Neural crest cell (in vitro differentiated cells): ENCODE measurements around the gene DKK3. TPM values are rescaled to one million over a fixed set of nuclear protein-coding genes. Genes with fewer than 3 reads are reported as not detected.

Experiments used
- DNase-seq: peaks from one replicate; pipeline ENCODE4 v3.0.0; 2021; ENCODE audit warnings: low read depth, mixed read lengths, low spot score
- H3K27ac Mint-ChIP-seq: one replicate; pipeline ENCODE4 v1.8.0; 2021; ENCODE audit warnings: mild to moderate bottlenecking, mixed read lengths; ENCODE audit not compliant: unreplicated experiment
- H3K27me3 Mint-ChIP-seq: 2 replicates; pipeline ENCODE4 v1.8.0; 2021; ENCODE audit warnings: low read depth, mild to moderate bottlenecking, mixed read lengths
- H3K36me3 Mint-ChIP-seq: 2 replicates; pipeline ENCODE4 v1.8.0; 2021; ENCODE audit warnings: low read depth, mild to moderate bottlenecking, mixed read lengths
- H3K4me1 Mint-ChIP-seq: 2 replicates; pipeline ENCODE4 v1.8.0; 2021; ENCODE audit warnings: mixed read lengths
- H3K4me3 Mint-ChIP-seq: one replicate; pipeline ENCODE4 v1.8.0; 2021; ENCODE audit warnings: mild to moderate bottlenecking, mixed read lengths
- H3K9me3 Mint-ChIP-seq: 2 replicates; pipeline ENCODE4 v1.8.0; 2021; ENCODE audit warnings: mixed read lengths
- total RNA-seq: library from RNA; stranded (reverse); gene quantifications from 2 replicates; pipeline ENCODE4 v1.2.1, GENCODE V29; 2021
- TF ChIP-seq, protein P1 (sequence below): fragments of 200-600 bp; sonication (generic); conservative IDR thresholded peaks from 2 replicates; pipeline ENCODE4 v1.5.0; 2021; ENCODE audit warnings: antibody characterized with exemption, mild to moderate bottlenecking

Gene DKK3
- total RNA-seq, 1 donor from 2014 or later = 21.0 TPM

DNA sequence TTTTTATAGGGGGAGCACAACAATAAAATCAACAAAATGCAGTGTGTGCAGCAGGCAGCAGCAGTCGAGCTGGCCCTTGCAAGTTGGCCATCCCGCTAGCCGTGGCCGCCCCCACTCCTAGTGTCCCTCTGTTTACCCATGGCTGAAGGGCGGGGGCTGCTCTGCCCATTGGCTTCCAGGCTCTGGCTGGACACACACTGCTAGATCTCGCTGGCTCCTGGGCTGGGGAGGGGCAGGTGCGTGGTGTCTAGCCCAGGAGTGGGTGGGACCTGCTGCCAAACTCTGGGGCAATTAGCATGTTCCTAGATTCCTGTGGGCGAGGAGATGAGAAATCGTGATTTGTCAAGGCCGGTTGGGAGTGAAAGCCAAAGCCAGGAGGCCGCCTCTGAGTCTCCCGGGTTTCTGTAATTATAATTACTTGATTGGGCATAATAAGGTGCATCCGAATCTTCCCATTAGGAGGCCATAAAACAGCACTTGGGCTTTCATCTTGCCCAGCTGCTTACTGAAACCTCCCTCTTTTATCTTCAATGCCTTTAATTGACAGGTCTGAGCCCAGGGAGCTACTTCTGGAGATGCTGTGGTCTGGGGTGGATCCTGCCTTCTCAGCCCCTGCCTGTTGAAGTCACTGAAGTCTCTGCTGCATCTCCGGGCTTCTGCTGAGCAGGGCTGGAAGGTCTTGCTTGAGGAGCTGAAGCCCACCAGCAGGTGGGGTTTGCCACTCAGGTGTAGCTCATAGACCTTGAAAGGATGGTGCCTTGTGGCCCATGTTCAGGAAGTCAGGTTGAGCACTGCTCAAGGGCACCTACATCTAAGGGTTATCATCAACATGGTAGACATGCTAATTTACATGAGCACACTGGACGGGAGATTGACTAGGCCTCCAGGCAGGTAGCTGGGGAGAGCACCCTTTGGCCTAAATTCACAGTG, 44.5 kb upstream of the DKK3 start:
- H3K4me3 Mint-ChIP-seq = no peak overlapping the region
- H3K36me3 Mint-ChIP-seq = no peaks in the 10 kb centered on the region
- TF ChIP-seq, protein P1, sequence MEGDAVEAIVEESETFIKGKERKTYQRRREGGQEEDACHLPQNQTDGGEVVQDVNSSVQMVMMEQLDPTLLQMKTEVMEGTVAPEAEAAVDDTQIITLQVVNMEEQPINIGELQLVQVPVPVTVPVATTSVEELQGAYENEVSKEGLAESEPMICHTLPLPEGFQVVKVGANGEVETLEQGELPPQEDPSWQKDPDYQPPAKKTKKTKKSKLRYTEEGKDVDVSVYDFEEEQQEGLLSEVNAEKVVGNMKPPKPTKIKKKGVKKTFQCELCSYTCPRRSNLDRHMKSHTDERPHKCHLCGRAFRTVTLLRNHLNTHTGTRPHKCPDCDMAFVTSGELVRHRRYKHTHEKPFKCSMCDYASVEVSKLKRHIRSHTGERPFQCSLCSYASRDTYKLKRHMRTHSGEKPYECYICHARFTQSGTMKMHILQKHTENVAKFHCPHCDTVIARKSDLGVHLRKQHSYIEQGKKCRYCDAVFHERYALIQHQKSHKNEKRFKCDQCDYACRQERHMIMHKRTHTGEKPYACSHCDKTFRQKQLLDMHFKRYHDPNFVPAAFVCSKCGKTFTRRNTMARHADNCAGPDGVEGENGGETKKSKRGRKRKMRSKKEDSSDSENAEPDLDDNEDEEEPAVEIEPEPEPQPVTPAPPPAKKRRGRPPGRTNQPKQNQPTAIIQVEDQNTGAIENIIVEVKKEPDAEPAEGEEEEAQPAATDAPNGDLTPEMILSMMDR = no peak
- no peak overlapping the region for H3K27ac Mint-ChIP-seq
- DNase-seq = no peak
- no peaks in the 10 kb centered on the region for H3K4me1 Mint-ChIP-seq
- no peaks in the 10 kb centered on the region for H3K27me3 Mint-ChIP-seq
- peaks cover 3% of the 10 kb centered on the region for H3K9me3 Mint-ChIP-seq

DNA sequence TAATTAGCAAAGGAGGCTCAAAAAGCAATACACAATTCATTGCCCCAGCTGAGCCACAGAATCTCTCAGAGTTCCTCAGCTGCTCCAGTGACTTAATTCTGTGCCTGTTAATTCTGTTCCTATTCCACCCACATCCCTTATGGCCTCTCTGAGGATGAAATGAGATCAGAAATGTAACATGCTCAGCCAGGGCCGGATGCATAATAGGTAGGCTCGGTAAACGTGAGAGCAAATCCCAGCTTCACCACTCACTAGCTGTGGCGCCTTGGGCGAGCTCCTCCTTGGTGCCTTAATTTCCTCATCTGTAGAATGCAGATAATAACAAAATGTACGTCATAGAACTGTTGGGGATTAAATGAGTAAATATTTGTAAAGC, 42.8 kb upstream of the DKK3 start:
- H3K9me3 Mint-ChIP-seq = peaks cover 3% of the 10 kb centered on the region
- H3K4me3 Mint-ChIP-seq = no peak overlapping the region
- no peaks in the 10 kb centered on the region for H3K27me3 Mint-ChIP-seq
- no peak overlapping the region for H3K27ac Mint-ChIP-seq
- TF ChIP-seq, protein P1 = no peak
- H3K4me1 Mint-ChIP-seq = peaks cover 4% of the 10 kb centered on the region
- DNase-seq = no peak
- H3K36me3 Mint-ChIP-seq = no peaks in the 10 kb centered on the region

- no peak overlapping the region for H3K4me3 Mint-ChIP-seq
Observed at GRCh38 chr11:12050470-12051286, 42.3 kb upstream of the DKK3 start.

DNA sequence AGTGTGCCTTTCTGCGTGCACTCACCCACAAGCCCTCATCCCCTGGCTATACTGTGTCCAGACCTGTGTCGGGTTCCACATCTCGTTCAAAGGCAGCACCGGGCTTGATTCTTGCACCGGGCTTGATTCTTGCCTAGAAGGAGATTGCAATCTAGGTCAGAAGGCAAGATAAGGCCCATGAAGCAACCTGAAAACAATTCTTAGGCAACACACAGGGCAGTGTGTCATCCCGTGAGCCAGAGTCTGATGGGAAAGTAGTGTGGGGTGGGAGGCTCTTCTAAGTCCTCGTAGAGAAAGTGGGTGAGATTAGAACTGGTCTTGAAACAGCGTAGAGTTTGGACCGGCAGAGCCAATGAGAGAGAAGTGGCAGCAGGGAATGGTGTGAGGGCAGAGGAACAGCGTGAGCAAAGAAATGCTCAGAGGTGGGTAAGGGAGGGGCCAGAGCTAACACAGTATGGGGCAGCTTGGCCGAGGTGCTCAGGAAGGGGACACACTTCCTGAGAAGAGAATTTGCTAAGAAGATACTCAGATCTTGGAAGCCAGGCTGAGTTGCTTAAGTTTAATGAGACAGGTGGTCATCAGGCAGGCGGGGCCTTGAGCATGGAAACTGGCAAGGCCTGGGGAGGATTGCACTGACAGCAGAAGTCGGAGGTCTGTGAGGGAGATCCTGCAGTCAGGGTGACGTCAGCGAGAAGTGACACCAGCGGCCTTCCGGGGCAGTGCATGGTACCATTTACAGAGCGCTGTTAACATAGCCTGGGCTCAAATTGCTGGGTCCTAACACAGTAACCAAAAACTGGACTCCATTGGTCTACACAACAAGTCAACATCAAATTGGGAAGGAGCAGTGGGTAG, 40.7 kb upstream of the DKK3 start:
- peaks cover 8% of the 10 kb centered on the region for H3K4me1 Mint-ChIP-seq
- no peak for DNase-seq
- peaks cover 3% of the 10 kb centered on the region for H3K9me3 Mint-ChIP-seq
- no peaks in the 10 kb centered on the region for H3K36me3 Mint-ChIP-seq
- H3K27ac Mint-ChIP-seq = peak overlapping the region; percentile 51
- TF ChIP-seq, protein P1 = no peak
- no peak overlapping the region for H3K4me3 Mint-ChIP-seq
- no peaks in the 10 kb centered on the region for H3K27me3 Mint-ChIP-seq

More at GRCh38 chr11:12050470-12051286, 42.3 kb upstream of the DKK3 start:
- Mint-ChIP-seq H3K4me1 (peaks cover 4% of the 10 kb centered on the region), H3K36me3 (no peaks in the 10 kb centered on the region), H3K27ac (no peak overlapping the region), H3K9me3 (peaks cover 3% of the 10 kb centered on the region), H3K27me3 (no peaks in the 10 kb centered on the region)
- TF ChIP-seq, protein P1 = no peak
- DNase-seq = no peak
